ENCODE data around the gene CENPP. TPM values are rescaled to one million over a fixed set of nuclear protein-coding genes. Genes with fewer than 3 reads are reported as not detected.
A peak's percentile ranks its signal among the peaks of the same experiment; 100 is the strongest.

Gene CENPP
- 1 to 10 TPM in 2 of 4 donors, under 1 TPM in 2; 0.22 to 3.5 (median 2.0) TPM for polyA plus RNA-seq
- long read RNA-seq, donor 1, partial matches to known transcripts = 0 of 6 reads
- long read RNA-seq, donor 1, other reads (novel, unspliced or antisense) = 0 of 6 reads
- long read RNA-seq, donor 2, partial matches to known transcripts = 0 of 3 reads
- long read RNA-seq, donor 2, other reads (novel, unspliced or antisense) = 0 of 3 reads
- long read RNA-seq, donor 3, partial matches to known transcripts = 36 of 38 reads
- long read RNA-seq, donor 3, other reads (novel, unspliced or antisense) = 0 of 38 reads
- long read RNA-seq, donor 4 = 0 reads
- long read RNA-seq, donor 5 = 0 reads
- long read RNA-seq, donor 6 = 0 reads
- long read RNA-seq, donor 7, partial matches to known transcripts = 96 of 313 reads
- long read RNA-seq, donor 7, other reads (novel, unspliced or antisense) = 215 of 313 reads
- long read RNA-seq, donor 8 = 0 reads
- long read RNA-seq, donor 9 = 0 reads
- long read RNA-seq, donor 10, partial matches to known transcripts = 8 of 37 reads
- long read RNA-seq, donor 10, other reads (novel, unspliced or antisense) = 27 of 37 reads

DNA sequence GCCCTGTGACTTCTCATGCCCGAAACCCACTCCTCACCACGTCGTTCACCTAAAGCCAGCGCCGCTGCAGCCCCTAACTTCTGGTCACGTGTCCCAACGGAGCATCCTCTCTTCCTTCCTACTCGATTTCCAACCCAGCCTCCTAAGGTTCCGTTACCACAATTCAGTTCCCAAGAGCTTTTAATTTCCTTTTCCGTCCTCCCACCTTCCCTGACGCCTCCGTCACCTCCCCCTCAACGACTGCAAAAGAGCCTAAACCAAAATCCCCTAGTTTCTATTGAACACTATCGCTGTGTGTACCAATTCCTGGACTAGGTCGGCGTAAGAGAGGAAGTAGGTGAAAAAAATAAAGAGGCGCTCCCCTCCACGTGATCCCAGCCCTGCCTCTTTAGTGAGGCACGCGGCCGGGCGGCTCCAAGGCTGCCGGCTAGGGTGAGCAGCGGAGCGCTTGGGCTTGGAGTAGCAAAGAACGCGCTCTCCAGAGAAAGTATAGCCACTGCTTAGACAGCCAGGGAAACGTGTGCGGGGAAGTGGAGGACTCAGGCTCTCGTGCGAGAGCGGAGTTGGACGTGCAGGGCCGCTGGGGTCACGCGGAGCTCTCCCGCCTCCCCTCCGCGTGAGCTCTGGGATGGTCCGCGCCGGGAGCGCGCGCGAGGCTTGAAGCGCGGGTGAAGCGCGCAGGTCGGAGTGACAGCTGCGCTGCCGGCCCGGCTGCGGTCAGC lies at the start of gene CENPP, which contains the start of gene NOL8:
Gene CENPP, plus strand, starts transcription at position 685 of the 722 bp plus-strand sequence.
Gene NOL8, minus strand, starts transcription at position 82 of the 722 bp plus-strand sequence. CDS start 1,189 bp downstream, outside the sequence.
- FAIRE-seq (no peak), DNase-seq (peak; percentile 94 to 98)
- Histone ChIP-seq H3K4me3 (ENCODE audit: low read depth in 1 of 3, low read length in 3 of 3) (peak within 1 kb of the TSS; percentile 68 to 84 (median 73)), H3K4me1 (ENCODE audit: control insufficient read depth in 3 of 3, insufficient read depth in 2 of 3, low read depth in 1 of 3, low read length in 2 of 3) (peaks cover 0 to 8% (median 0%) of the 10 kb centered on the region in 3 donors), H3K9me3 (ENCODE audit: control insufficient read depth in 2 of 2, insufficient read depth in 1 of 2, low read depth in 1 of 2, low read length in 1 of 2) (no peaks in the 10 kb centered on the region), H3K27ac (ENCODE audit: low read depth in 1 of 3, low read length in 2 of 3) (peak within 1 kb of the TSS; percentile 88 to 99 (median 88)), H3K36me3 (ENCODE audit: control insufficient read depth in 3 of 3, insufficient read depth in 2 of 3, low read depth in 1 of 3, low read length in 3 of 3) (peaks cover 0 to 5% (median 3%) of the 10 kb centered on the region in 3 donors), H3K27me3 (ENCODE audit: control insufficient read depth in 3 of 3, insufficient read depth in 3 of 3, low read length in 3 of 3) (no peaks in the 10 kb centered on the region)
- WGBS, 3 donors = 0 to 1% (median 1%) methylated on average over 38 to 55 of the region's 55 CpGs

DNA sequence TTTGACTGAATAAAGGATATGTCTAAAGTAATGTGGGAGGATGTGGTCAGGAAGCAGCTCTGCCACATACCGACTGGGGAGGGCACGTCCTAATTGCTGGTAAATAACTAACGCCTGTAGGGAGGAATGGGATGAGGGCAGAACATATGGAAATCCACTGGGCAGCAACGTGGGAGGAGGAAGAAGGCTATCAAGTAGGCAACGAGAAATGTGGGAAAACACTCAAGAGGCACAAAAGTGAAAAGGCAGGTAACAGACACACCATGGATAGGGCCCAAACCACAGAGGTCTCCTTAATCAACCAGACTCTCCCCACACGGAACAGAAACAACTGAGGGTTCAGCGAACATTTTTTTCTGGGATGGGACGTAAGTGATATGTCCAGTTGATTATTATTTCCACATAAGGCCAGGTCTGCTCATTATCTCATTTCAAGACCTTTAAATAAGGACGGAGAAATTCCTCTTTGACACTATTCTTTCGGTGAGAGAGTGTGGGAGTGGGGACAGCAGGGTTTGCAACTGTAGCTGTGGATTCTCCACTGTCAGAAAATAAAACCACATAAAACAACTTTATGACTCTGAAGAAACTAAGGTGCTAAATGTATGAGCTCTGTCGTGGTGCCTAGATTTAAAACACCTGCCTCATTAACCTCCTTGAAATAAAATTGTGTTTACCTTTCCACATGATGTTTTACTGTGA lies 49.3 kb upstream of the CENPP start:
- Histone ChIP-seq H3K9me3 (ENCODE audit: control insufficient read depth in 2 of 2, insufficient read depth in 1 of 2, low read depth in 1 of 2, low read length in 1 of 2) (no peaks in the 10 kb centered on the region), H3K4me3 (ENCODE audit: low read depth in 1 of 3, low read length in 3 of 3) (no peak overlapping the region), H3K27ac (ENCODE audit: low read depth in 1 of 3, low read length in 2 of 3) (no peak overlapping the region), H3K36me3 (ENCODE audit: control insufficient read depth in 3 of 3, insufficient read depth in 2 of 3, low read depth in 1 of 3, low read length in 3 of 3) (peaks cover 18 to 29% (median 23%) of the 10 kb centered on the region in 3 donors), H3K4me1 (ENCODE audit: control insufficient read depth in 3 of 3, insufficient read depth in 2 of 3, low read depth in 1 of 3, low read length in 2 of 3) (no peaks in the 10 kb centered on the region), H3K27me3 (ENCODE audit: control insufficient read depth in 3 of 3, insufficient read depth in 3 of 3, low read length in 3 of 3) (no peaks in the 10 kb centered on the region)
- DNase-seq (no peak), FAIRE-seq (no peak)
- WGBS, 3 donors = 61 to 80% (median 64%) methylated on average over 11 of the region's 11 CpGs

DNA sequence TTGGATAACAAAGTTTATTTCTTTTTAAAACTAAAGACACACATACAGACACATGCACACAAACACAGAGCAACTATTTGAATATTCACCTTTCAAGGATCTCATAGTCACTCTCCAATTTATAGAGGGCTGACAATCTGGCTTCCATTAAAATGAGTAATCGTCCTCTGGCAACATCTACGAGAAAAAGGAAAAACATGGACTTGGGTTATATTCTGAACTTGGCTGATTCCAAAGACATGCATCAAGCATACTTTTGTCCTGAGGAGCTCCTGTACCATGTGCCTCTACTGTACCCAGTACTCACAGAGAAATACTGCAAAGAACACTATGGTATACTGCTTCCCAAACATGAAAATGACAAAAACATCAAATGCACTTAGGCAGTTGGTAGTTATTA lies 47.6 kb upstream of the CENPP start:
- DNase-seq (no peak), FAIRE-seq (no peak)
- Histone ChIP-seq H3K27ac (ENCODE audit: low read depth in 1 of 3, low read length in 2 of 3) (no peak overlapping the region), H3K4me3 (ENCODE audit: low read depth in 1 of 3, low read length in 3 of 3) (no peak overlapping the region), H3K4me1 (ENCODE audit: control insufficient read depth in 3 of 3, insufficient read depth in 2 of 3, low read depth in 1 of 3, low read length in 2 of 3) (no peaks in the 10 kb centered on the region), H3K27me3 (ENCODE audit: control insufficient read depth in 3 of 3, insufficient read depth in 3 of 3, low read length in 3 of 3) (no peaks in the 10 kb centered on the region), H3K36me3 (ENCODE audit: control insufficient read depth in 3 of 3, insufficient read depth in 2 of 3, low read depth in 1 of 3, low read length in 3 of 3) (peaks cover 15 to 32% (median 23%) of the 10 kb centered on the region in 3 donors), H3K9me3 (ENCODE audit: control insufficient read depth in 2 of 2, insufficient read depth in 1 of 2, low read depth in 1 of 2, low read length in 1 of 2) (no peaks in the 10 kb centered on the region)
- WGBS, 3 donors = 89 to 92% (median 89%) methylated on average over 2 of the region's 2 CpGs

DNA sequence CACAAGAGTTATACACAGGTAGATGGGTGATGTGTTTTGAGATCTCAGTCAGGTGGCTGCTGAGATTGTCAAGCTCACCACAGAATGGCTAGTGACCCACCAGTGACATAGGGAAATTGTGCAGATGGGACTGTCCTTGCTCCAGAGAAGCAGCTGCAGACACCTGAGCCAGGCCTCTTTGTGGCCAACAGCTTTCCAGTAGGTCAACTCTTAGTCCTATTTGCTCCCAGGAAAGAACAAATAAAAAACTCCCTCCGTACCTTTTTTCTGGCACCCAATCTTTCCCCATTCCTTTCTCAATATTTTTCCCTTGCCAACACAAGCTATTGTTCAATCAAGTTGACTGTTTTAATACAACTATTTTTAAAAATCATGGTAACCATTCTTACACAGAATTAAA lies 46.5 kb upstream of the CENPP start:
- FAIRE-seq = no peak
- Histone ChIP-seq H3K27me3 (ENCODE audit: control insufficient read depth in 3 of 3, insufficient read depth in 3 of 3, low read length in 3 of 3) (no peaks in the 10 kb centered on the region), H3K9me3 (ENCODE audit: control insufficient read depth in 2 of 2, insufficient read depth in 1 of 2, low read depth in 1 of 2, low read length in 1 of 2) (no peaks in the 10 kb centered on the region), H3K36me3 (ENCODE audit: control insufficient read depth in 3 of 3, insufficient read depth in 2 of 3, low read depth in 1 of 3, low read length in 3 of 3) (peaks cover 13 to 38% (median 23%) of the 10 kb centered on the region in 3 donors), H3K27ac (ENCODE audit: low read depth in 1 of 3, low read length in 2 of 3) (no peak overlapping the region), H3K4me3 (ENCODE audit: low read depth in 1 of 3, low read length in 3 of 3) (no peak overlapping the region), H3K4me1 (ENCODE audit: control insufficient read depth in 3 of 3, insufficient read depth in 2 of 3, low read depth in 1 of 3, low read length in 2 of 3) (no peaks in the 10 kb centered on the region)
- WGBS, 3 donors = 97 to 100% (median 100%) methylated on average over 1 of the region's 1 CpG
- no peak for DNase-seq

DNA sequence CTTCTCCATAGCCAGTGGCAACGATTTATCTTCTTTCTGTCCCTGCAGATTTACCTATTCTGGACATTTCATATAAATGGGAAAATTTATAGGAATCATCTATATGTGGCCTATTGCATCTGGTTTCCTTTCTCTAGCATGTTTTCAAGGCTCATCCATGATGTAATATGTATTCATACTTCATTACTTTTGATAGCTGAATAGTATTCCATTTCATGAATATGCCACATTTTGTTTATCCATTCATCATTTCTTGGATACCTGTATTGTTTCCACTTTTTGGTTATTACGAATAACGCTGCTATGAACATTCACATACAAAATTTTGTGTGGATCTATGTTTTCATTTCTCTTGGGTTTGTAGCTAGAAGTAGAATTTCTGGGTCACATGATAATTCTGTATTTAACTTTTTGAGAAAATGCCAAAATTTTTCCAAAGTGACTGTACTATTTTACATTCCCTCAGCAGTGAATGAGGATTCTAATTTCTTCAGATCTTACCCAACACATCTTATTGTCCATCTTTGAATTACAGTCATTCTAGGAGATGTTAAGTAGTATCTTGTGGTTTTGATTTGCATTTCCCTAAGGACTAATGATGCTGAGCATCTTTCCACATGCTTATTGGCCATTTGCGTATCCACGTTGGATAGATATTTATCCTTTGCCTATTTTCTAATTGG lies 35.9 kb upstream of the CENPP start:
- Histone ChIP-seq H3K9me3 (ENCODE audit: control insufficient read depth in 2 of 2, insufficient read depth in 1 of 2, low read depth in 1 of 2, low read length in 1 of 2) (no peaks in the 10 kb centered on the region), H3K27me3 (ENCODE audit: control insufficient read depth in 3 of 3, insufficient read depth in 3 of 3, low read length in 3 of 3) (no peaks in the 10 kb centered on the region), H3K36me3 (ENCODE audit: control insufficient read depth in 3 of 3, insufficient read depth in 2 of 3, low read depth in 1 of 3, low read length in 3 of 3) (peaks cover 0 to 8% (median 4%) of the 10 kb centered on the region in 3 donors), H3K4me3 (ENCODE audit: low read depth in 1 of 3, low read length in 3 of 3) (no peak overlapping the region), H3K4me1 (ENCODE audit: control insufficient read depth in 3 of 3, insufficient read depth in 2 of 3, low read depth in 1 of 3, low read length in 2 of 3) (peaks cover 0 to 11% (median 6%) of the 10 kb centered on the region in 3 donors), H3K27ac (ENCODE audit: low read depth in 1 of 3, low read length in 2 of 3) (no peak overlapping the region)
- DNase-seq = no peak
- WGBS, 3 donors = 82 to 95% (median 93%) methylated on average over 5 of the region's 5 CpGs
- no peak for FAIRE-seq

DNA sequence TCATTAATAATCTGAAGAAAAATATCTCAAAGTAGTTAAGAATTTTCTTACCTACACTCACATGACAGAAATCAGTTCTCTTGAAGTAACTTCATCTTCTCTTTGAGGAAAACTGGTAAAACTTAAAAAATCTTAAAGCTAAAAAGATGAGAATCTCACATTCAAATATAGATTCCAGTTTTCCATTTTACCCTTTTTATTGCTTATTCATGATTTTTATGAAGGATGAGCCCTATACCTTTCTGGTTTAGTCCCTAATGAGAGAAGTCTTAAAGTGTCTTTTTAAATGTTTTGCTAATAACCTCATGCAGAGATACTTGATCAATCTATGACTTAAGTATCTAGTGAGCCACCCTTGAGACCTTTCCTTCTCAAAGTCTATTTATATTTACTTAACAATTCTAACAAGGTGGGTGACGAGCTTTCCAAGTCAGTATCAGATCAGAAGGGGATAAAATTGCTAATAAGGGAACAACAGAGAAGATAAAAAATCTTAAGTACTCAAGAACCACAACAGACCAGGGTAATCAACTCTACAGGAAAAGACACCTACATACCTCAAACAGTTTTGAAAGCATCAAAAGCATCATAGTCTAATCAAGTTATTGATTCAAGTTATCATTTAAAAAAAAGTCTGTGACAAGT lies 34.8 kb upstream of the CENPP start:
- peaks cover 0 to 11% (median 6%) of the 10 kb centered on the region in 3 donors for H3K4me1 ChIP-seq (ENCODE audit: control insufficient read depth in 3 of 3, insufficient read depth in 2 of 3, low read depth in 1 of 3, low read length in 2 of 3)
- no peaks in the 10 kb centered on the region for H3K27me3 ChIP-seq (ENCODE audit: control insufficient read depth in 3 of 3, insufficient read depth in 3 of 3, low read length in 3 of 3)
- no peaks in the 10 kb centered on the region for H3K9me3 ChIP-seq (ENCODE audit: control insufficient read depth in 2 of 2, insufficient read depth in 1 of 2, low read depth in 1 of 2, low read length in 1 of 2)
- FAIRE-seq (no peak), DNase-seq (no peak)
- no peak overlapping the region for H3K27ac ChIP-seq (ENCODE audit: low read depth in 1 of 3, low read length in 2 of 3)
- H3K36me3 ChIP-seq (ENCODE audit: control insufficient read depth in 3 of 3, insufficient read depth in 2 of 3, low read depth in 1 of 3, low read length in 3 of 3) = peaks cover 0 to 6% (median 2%) of the 10 kb centered on the region in 3 donors
- no peak overlapping the region for H3K4me3 ChIP-seq (ENCODE audit: low read depth in 1 of 3, low read length in 3 of 3)
- WGBS, 3 donors = 43 to 72% (median 53%) methylated on average over 1 of the region's 1 CpG

DNA sequence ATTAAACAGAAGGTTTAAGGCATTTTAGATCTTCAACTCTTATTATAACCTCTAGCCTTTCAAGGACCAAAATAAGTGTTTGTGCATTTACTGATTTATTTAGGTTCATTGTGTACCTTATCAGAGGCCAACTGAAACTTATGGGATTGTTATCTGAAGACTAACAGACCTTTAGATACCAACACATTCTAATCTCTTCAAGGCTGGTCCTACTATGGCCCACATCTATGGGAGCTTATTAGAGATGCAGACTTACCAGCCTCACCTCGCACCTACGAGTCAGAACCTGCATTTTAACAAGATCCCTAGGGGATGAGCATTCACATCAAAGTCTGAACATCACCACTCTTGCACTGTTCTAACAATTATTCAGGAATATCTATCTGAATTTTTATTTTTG lies 34.2 kb upstream of the CENPP start:
- H3K9me3 ChIP-seq (ENCODE audit: control insufficient read depth in 2 of 2, insufficient read depth in 1 of 2, low read depth in 1 of 2, low read length in 1 of 2) = no peaks in the 10 kb centered on the region
- FAIRE-seq (no peak), DNase-seq (no peak)
- peaks cover 0 to 3% (median 2%) of the 10 kb centered on the region in 3 donors for H3K36me3 ChIP-seq (ENCODE audit: control insufficient read depth in 3 of 3, insufficient read depth in 2 of 3, low read depth in 1 of 3, low read length in 3 of 3)
- H3K27me3 ChIP-seq (ENCODE audit: control insufficient read depth in 3 of 3, insufficient read depth in 3 of 3, low read length in 3 of 3) = no peaks in the 10 kb centered on the region
- H3K27ac ChIP-seq (ENCODE audit: low read depth in 1 of 3, low read length in 2 of 3) = no peak overlapping the region
- H3K4me1 ChIP-seq (ENCODE audit: control insufficient read depth in 3 of 3, insufficient read depth in 2 of 3, low read depth in 1 of 3, low read length in 2 of 3) = peaks cover 0 to 11% (median 6%) of the 10 kb centered on the region in 3 donors
- no peak overlapping the region for H3K4me3 ChIP-seq (ENCODE audit: low read depth in 1 of 3, low read length in 3 of 3)
- 67 to 77% (median 75%) methylated on average over 2 of the region's 2 CpGs for WGBS, 3 donors

All from small intestine (tissue), 16 donors.